Cardiac muscle cell (in vitro differentiated cells and primary cell): ENCODE data around the gene PIAS1. TPM values are rescaled to one million over a fixed set of nuclear protein-coding genes. Genes with fewer than 3 reads are reported as not detected.

Source experiments
- DNase-seq, 2 donors: peaks; one replicate each; pipeline versions ENCODE4 v3.0.0 to v3.0.0-alpha.2; 2010 to 2017; ENCODE audit warnings: low read depth in 1 of 2, low spot score in 1 of 2
- H3K27ac ChIP-seq: fragments of 200-600 bp; sonication (generic); 2 replicates; pipeline ENCODE4 v1.5.1; 2016
- H3K27me3 ChIP-seq: fragments of 200-600 bp; sonication (generic); 2 replicates; pipeline ENCODE4 v1.6.0; 2016; ENCODE audit warnings: control low read depth
- H3K36me3 ChIP-seq: fragments of 200-600 bp; sonication (generic); 2 replicates; pipeline ENCODE4 v1.5.1; 2016; ENCODE audit warnings: control low read depth
- H3K4me1 ChIP-seq: fragments of 200-600 bp; sonication (generic); 2 replicates; pipeline ENCODE4 v1.8.1; 2017; ENCODE audit warnings: low read depth, mild to moderate bottlenecking, mixed run types
- H3K4me3 ChIP-seq: fragments of 200-600 bp; sonication (generic); 2 replicates; pipeline ENCODE4 v1.5.1; 2016; ENCODE audit warnings: mild to moderate bottlenecking
- H3K9me3 ChIP-seq: fragments of 200-600 bp; sonication (generic); 2 replicates; pipeline ENCODE4 v1.5.1; 2017; ENCODE audit warnings: low read depth, mild to moderate bottlenecking, control low read depth
- polyA plus RNA-seq: library from polyadenylated mRNA; unstranded; fragments of >200 nt; fragmentation: Nextera tagmentation; extraction: Ambion mirVana; gene quantifications from 2 replicates; pipeline ENCODE4 v1.2.1, GENCODE V29; 2016
- total RNA-seq: library from RNA; depleted of rRNA; stranded (reverse); fragments of >200 nt; gene quantifications from 2 replicates; pipeline ENCODE4 v1.2.3, GENCODE V29; 2016
- TF ChIP-seq, protein P1 (sequence below): IDR thresholded peaks from 2 replicates; pipeline ENCODE4 v1.5.1; 2012; ENCODE audit warnings: low read depth, mild to moderate bottlenecking, low read length

The PIAS1 gene
- total and polyA plus RNA-seq, 2 experiments from 2014 or later: 29.0 to 44.3 TPM

GRCh38 chr15:68040144-68040543, 14.0 kb upstream of the PIAS1 start:
- Histone ChIP-seq H3K9me3 (no peaks in the 10 kb centered on the region), H3K27ac (no peak overlapping the region), H3K36me3 (no peaks in the 10 kb centered on the region), H3K27me3 (no peaks in the 10 kb centered on the region), H3K4me3 (no peak overlapping the region), H3K4me1 (no peaks in the 10 kb centered on the region)
- DNase-seq: no peak
- TF ChIP-seq, protein P1, sequence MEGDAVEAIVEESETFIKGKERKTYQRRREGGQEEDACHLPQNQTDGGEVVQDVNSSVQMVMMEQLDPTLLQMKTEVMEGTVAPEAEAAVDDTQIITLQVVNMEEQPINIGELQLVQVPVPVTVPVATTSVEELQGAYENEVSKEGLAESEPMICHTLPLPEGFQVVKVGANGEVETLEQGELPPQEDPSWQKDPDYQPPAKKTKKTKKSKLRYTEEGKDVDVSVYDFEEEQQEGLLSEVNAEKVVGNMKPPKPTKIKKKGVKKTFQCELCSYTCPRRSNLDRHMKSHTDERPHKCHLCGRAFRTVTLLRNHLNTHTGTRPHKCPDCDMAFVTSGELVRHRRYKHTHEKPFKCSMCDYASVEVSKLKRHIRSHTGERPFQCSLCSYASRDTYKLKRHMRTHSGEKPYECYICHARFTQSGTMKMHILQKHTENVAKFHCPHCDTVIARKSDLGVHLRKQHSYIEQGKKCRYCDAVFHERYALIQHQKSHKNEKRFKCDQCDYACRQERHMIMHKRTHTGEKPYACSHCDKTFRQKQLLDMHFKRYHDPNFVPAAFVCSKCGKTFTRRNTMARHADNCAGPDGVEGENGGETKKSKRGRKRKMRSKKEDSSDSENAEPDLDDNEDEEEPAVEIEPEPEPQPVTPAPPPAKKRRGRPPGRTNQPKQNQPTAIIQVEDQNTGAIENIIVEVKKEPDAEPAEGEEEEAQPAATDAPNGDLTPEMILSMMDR: no peak

GRCh38 chr15:68042156-68042854, 11.8 kb upstream of the PIAS1 start:
- no peaks in the 10 kb centered on the region for H3K4me1 ChIP-seq

GRCh38 chr15:68042855-68043222, 11.3 kb upstream of the PIAS1 start:
- no peaks in the 10 kb centered on the region for H3K36me3 ChIP-seq
- H3K27me3 ChIP-seq: no peaks in the 10 kb centered on the region
- H3K4me1 ChIP-seq: no peaks in the 10 kb centered on the region
- TF ChIP-seq, protein P1: no peak
- no peak overlapping the region for H3K27ac ChIP-seq
- no peaks in the 10 kb centered on the region for H3K9me3 ChIP-seq
- H3K4me3 ChIP-seq: no peak overlapping the region
- no peak for DNase-seq

More at GRCh38 chr15:68042156-68042854, 11.8 kb upstream of the PIAS1 start:
- no peak for DNase-seq
- Histone ChIP-seq H3K9me3 (no peaks in the 10 kb centered on the region), H3K36me3 (no peaks in the 10 kb centered on the region), H3K27me3 (no peaks in the 10 kb centered on the region), H3K27ac (no peak overlapping the region), H3K4me3 (no peak overlapping the region)
- TF ChIP-seq, protein P1: no peak

- Histone ChIP-seq H3K36me3 (no peaks in the 10 kb centered on the region), H3K4me1 (no peaks in the 10 kb centered on the region), H3K27ac (no peak overlapping the region), H3K9me3 (no peaks in the 10 kb centered on the region), H3K4me3 (no peak overlapping the region), H3K27me3 (no peaks in the 10 kb centered on the region)
- TF ChIP-seq, protein P1: no peak
- DNase-seq: no peak
These were observed 8.5 kb upstream of the PIAS1 start for GRCh38 chr15:68045289-68046265.

- Histone ChIP-seq H3K27ac (no peak overlapping the region), H3K9me3 (no peaks in the 10 kb centered on the region), H3K4me1 (no peaks in the 10 kb centered on the region), H3K4me3 (no peak overlapping the region), H3K27me3 (no peaks in the 10 kb centered on the region), H3K36me3 (no peaks in the 10 kb centered on the region)
- TF ChIP-seq, protein P1: no peak
- DNase-seq: no peak
These were observed 6.3 kb upstream of the PIAS1 start for GRCh38 chr15:68047826-68048225.
